ENCODE data around the gene GLDN.

GLDN gene

GRCh38 chr15:51342227-51342999 is 958 bp downstream of the GLDN start:
- DNase-seq (ENCODE audit: low read depth), result no peak
- H3K4me3 ChIP-seq (ENCODE audit: low read depth, low read length), result no peak overlapping the region
- TF ChIP-seq, protein P1, sequence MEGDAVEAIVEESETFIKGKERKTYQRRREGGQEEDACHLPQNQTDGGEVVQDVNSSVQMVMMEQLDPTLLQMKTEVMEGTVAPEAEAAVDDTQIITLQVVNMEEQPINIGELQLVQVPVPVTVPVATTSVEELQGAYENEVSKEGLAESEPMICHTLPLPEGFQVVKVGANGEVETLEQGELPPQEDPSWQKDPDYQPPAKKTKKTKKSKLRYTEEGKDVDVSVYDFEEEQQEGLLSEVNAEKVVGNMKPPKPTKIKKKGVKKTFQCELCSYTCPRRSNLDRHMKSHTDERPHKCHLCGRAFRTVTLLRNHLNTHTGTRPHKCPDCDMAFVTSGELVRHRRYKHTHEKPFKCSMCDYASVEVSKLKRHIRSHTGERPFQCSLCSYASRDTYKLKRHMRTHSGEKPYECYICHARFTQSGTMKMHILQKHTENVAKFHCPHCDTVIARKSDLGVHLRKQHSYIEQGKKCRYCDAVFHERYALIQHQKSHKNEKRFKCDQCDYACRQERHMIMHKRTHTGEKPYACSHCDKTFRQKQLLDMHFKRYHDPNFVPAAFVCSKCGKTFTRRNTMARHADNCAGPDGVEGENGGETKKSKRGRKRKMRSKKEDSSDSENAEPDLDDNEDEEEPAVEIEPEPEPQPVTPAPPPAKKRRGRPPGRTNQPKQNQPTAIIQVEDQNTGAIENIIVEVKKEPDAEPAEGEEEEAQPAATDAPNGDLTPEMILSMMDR (IDR thresholded peaks at IDR 0.05; ENCODE audit: insufficient read depth, low read depth, low read length, missing control alignments), result no peak

DNA sequence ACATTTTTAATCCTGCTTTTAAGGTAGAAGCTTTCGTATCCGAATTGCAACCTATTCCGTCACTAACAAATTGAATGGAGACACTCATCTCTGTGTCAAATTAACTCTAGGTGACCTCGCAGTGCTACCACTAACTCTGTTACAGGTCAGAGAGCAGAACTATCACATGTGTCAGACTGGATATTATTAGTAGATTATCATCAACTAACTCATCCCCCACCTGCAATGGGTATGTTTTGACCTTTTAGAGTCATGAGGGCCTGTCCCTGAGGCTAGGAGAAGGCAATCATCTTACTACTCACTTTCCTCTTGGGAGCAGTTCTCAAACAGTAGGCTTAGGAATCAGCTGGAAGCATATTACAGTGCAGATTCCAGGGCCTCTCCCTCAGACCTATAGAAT is 2.0 kb downstream of the GLDN start:
- DNase-seq (ENCODE audit: low read depth), result no peak
- TF ChIP-seq, protein P1 (IDR thresholded peaks at IDR 0.05; ENCODE audit: insufficient read depth, low read depth, low read length, missing control alignments), result no peak
- H3K4me3 ChIP-seq (ENCODE audit: low read depth, low read length), result no peak overlapping the region

DNA sequence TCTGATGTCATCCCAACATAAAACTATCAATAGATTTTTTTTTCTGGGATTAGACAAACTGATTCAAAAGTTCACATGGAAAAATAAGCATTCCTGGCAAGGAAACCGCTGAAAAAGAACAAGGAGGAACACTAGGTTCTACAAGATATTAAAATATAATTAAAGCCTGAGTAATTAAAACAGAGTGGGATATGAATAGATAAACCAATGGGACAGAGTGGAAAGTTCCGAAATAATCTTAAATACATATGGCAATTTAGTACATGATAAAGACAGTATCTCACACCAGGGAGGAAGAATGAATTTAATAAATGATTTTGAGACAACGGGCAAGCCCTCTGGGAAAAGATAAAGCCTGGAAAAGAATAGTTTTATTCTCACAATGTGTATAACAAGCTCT is 4.7 kb downstream of the GLDN start:
- DNase-seq (ENCODE audit: low read depth), result no peak
- no peak overlapping the region for H3K4me3 ChIP-seq (ENCODE audit: low read depth, low read length)
- TF ChIP-seq, protein P1 (IDR thresholded peaks at IDR 0.05; ENCODE audit: insufficient read depth, low read depth, low read length, missing control alignments), result no peak

- peak; percentile 83 for DNase-seq (ENCODE audit: low read depth)
- TF ChIP-seq, protein P1 (IDR thresholded peaks at IDR 0.05; ENCODE audit: insufficient read depth, low read depth, low read length, missing control alignments), result no peak
- no peak overlapping the region for H3K4me3 ChIP-seq (ENCODE audit: low read depth, low read length)
Measured at GRCh38 chr15:51348688-51349087, 7.2 kb downstream of the GLDN start.

DNA sequence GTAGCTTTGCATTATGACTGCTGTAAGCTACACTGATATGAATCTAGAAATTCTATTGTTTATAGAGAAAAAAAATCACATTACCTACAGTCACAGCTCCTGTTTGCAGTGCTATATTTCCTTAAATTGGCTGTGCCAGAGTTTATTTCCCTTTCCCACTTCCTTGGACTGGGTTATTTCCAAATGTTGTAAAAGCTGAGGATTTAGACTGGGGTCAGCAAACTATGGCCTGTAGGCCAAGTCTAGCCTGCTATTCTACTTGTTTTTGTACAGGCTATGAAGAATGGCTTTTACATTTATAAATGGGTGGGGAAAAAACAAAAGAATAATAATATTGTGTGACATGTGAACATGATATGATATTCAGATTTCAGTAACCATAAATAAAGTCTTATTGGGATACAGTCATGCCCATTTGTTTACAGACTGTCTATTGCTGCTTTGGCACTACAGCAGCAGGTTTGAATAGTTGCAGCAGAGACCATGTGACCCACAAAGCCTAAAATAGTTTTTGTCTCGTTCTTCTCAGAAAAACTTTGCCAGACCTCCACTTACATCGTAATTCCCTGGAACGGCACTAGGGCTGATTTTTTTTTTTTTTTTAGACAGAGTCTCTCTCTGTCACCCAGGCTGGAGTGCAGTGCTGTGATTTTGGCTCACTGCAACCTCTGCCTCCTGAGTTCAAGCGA is 7.8 kb downstream of the GLDN start:
- H3K4me3 ChIP-seq (ENCODE audit: low read depth, low read length), result no peak overlapping the region
- no peak for DNase-seq (ENCODE audit: low read depth)

GRCh38 chr15:51350723-51351122 is 9.3 kb downstream of the GLDN start:
- TF ChIP-seq, protein P1 (IDR thresholded peaks at IDR 0.05; ENCODE audit: insufficient read depth, low read depth, low read length, missing control alignments), result no peak
- peak; percentile 37 for DNase-seq (ENCODE audit: low read depth)

More for the DNA sequence above, 7.8 kb downstream of the GLDN start:
- TF ChIP-seq, protein P1 (IDR thresholded peaks at IDR 0.05; ENCODE audit: insufficient read depth, low read depth, low read length, missing control alignments), result no peak

More at GRCh38 chr15:51350723-51351122, 9.3 kb downstream of the GLDN start:
- no peak overlapping the region for H3K4me3 ChIP-seq (ENCODE audit: low read depth, low read length)

Data from GM12865 (cell line).